ENCODE measurements around the gene RPL39L.
A peak's percentile ranks its signal among the peaks of the same experiment; 100 is the strongest.

The RPL39L gene

GRCh38 chr3:187114511-187114910, 24.8 kb downstream of the RPL39L start:
- ChIA-PET CTCF (interaction anchor here (0.6 to 5.4 kb wide), 13 partner anchors 9 to 279 kb away, joined by 3 to 104 read pairs (median 19); partner anchors contain the start of gene RPL39L), POLR2A (no interaction called here)
- no peak for TF ChIP-seq CTCF (IDR thresholded peaks at IDR 0.05; ENCODE audit: control extremely low read depth, extremely low read depth, low read depth, missing control alignments)
- DNase-seq (ENCODE audit: extremely low spot score), result no peak

- ChIA-PET POLR2A (no interaction called here), CTCF (interaction anchor here (0.8 to 5.4 kb wide), 30 partner anchors 10 to 292 kb away, joined by 3 to 104 read pairs (median 5); partner anchors contain the start of gene RPL39L)
- peak; percentile 24 for DNase-seq (ENCODE audit: extremely low spot score)
- peak; percentile 57 for TF ChIP-seq CTCF (IDR thresholded peaks at IDR 0.05; ENCODE audit: control extremely low read depth, extremely low read depth, low read depth, missing control alignments)
These were observed 26.1 kb downstream of the RPL39L start for GRCh38 chr3:187112934-187113793.

GRCh38 chr3:187110156-187110555, 29.1 kb downstream of the RPL39L start:
- POLR2A ChIA-PET, result no interaction called here
- no peak for TF ChIP-seq CTCF (IDR thresholded peaks at IDR 0.05; ENCODE audit: control extremely low read depth, extremely low read depth, low read depth, missing control alignments)
- DNase-seq (ENCODE audit: extremely low spot score), result no peak
- CTCF ChIA-PET, result interaction anchor here (1.0 to 1.7 kb wide), 4 partner anchors 29 to 261 kb away, joined by 3 to 5 read pairs (median 4); partner anchors contain the start of gene RPL39L

- no peak for DNase-seq (ENCODE audit: extremely low spot score)
- TF ChIP-seq CTCF (IDR thresholded peaks at IDR 0.05; ENCODE audit: control extremely low read depth, extremely low read depth, low read depth, missing control alignments), result no peak
- POLR2A ChIA-PET, result no interaction called here
- CTCF ChIA-PET, result interaction anchor here (1.2 to 4.9 kb wide), 2 partner anchors 21 to 32 kb away, joined by 3 to 19 read pairs; partner anchors contain the start of gene RPL39L
These were observed 31.3 kb downstream of the RPL39L start for GRCh38 chr3:187107989-187108388.

GRCh38 chr3:187105700-187106099, 33.6 kb downstream of the RPL39L start:
- ChIA-PET CTCF (interaction anchor here (1.0 to 6.3 kb wide), 6 partner anchors 8 to 61 kb away, joined by 3 to 61 read pairs (median 6); partner anchors contain the start of gene RPL39L), POLR2A (no interaction called here)
- DNase-seq (ENCODE audit: extremely low spot score), result no peak
- no peak for TF ChIP-seq CTCF (IDR thresholded peaks at IDR 0.05; ENCODE audit: control extremely low read depth, extremely low read depth, low read depth, missing control alignments)

GRCh38 chr3:187104933-187105332, 34.4 kb downstream of the RPL39L start:
- no peak for TF ChIP-seq CTCF (IDR thresholded peaks at IDR 0.05; ENCODE audit: control extremely low read depth, extremely low read depth, low read depth, missing control alignments)
- DNase-seq (ENCODE audit: extremely low spot score), result no peak
- CTCF ChIA-PET, result interaction anchor here (1.4 to 6.3 kb wide), 4 partner anchors 8 to 60 kb away, joined by 4 to 61 read pairs (median 13); partner anchors contain the start of gene RPL39L
- POLR2A ChIA-PET, result no interaction called here
